Measurements from ENCODE around the gene HAVCR2.
"Not testable (repeated sequence)": the region's sequence is repeated elsewhere in the genome, so short reads cannot be mapped to it uniquely, and the experiment has no call there.

Gene HAVCR2

GRCh38 chr5:157106630-157107461 lies 2.0 kb downstream of the HAVCR2 start:
- peak; percentile 21 for DNase-seq
- in situ Hi-C loops (cut with MboI; ENCODE audit: low pct_unique_long_range_greater_than_20kb, low sequenced_read_pairs) = no loop called here

- peak; percentile 7 for DNase-seq
- in situ Hi-C loops (cut with MboI; ENCODE audit: low pct_unique_long_range_greater_than_20kb, low sequenced_read_pairs) = no loop called here
Observed at GRCh38 chr5:157100140-157100679, 8.6 kb downstream of the HAVCR2 start.

- in situ Hi-C loops (cut with MboI; ENCODE audit: low pct_unique_long_range_greater_than_20kb, low sequenced_read_pairs) = no loop called here
- no peak for DNase-seq
Observed at GRCh38 chr5:157088342-157088990, 20.4 kb downstream of the HAVCR2 start.

GRCh38 chr5:157086751-157087359 lies 22.0 kb downstream of the HAVCR2 start:
- in situ Hi-C loops (cut with MboI; ENCODE audit: low pct_unique_long_range_greater_than_20kb, low sequenced_read_pairs) = no loop called here
- DNase-seq = no peak

GRCh38 chr5:157085930-157086329 lies 22.9 kb downstream of the HAVCR2 start:
- DNase-seq = no peak
- in situ Hi-C loops (cut with MboI; ENCODE audit: low pct_unique_long_range_greater_than_20kb, low sequenced_read_pairs) = no loop called here

GRCh38 chr5:157080286-157080685 lies 28.6 kb downstream of the HAVCR2 start:
- no peak for DNase-seq
- in situ Hi-C loops (cut with MboI; ENCODE audit: low pct_unique_long_range_greater_than_20kb, low sequenced_read_pairs) = no loop called here

- in situ Hi-C loops (cut with MboI; ENCODE audit: low pct_unique_long_range_greater_than_20kb, low sequenced_read_pairs) = no loop called here
- no peak for DNase-seq
Observed at GRCh38 chr5:157076558-157076957, 32.3 kb downstream of the HAVCR2 start.

- no peak for DNase-seq
- in situ Hi-C loops (cut with MboI; ENCODE audit: low pct_unique_long_range_greater_than_20kb, low sequenced_read_pairs) = no loop called here
Observed at GRCh38 chr5:157072508-157072907, 36.3 kb downstream of the HAVCR2 start.

- in situ Hi-C loops (cut with MboI; ENCODE audit: low pct_unique_long_range_greater_than_20kb, low sequenced_read_pairs) = no loop called here
- DNase-seq = no peak
Observed at GRCh38 chr5:157069949-157070348, 38.9 kb downstream of the HAVCR2 start.

- in situ Hi-C loops (cut with MboI; ENCODE audit: low pct_unique_long_range_greater_than_20kb, low sequenced_read_pairs) = no loop called here
- no peak for DNase-seq
Observed at GRCh38 chr5:157068785-157069184, 40.1 kb downstream of the HAVCR2 start.

GRCh38 chr5:157068339-157068738 lies 40.5 kb downstream of the HAVCR2 start:
- no peak for DNase-seq
- in situ Hi-C loops (cut with MboI; ENCODE audit: low pct_unique_long_range_greater_than_20kb, low sequenced_read_pairs) = no loop called here

- no peak for DNase-seq
- in situ Hi-C loops (cut with MboI; ENCODE audit: low pct_unique_long_range_greater_than_20kb, low sequenced_read_pairs) = no loop called here
Observed at GRCh38 chr5:157067005-157067404, 41.8 kb downstream of the HAVCR2 start.

GRCh38 chr5:157066080-157066479 lies 42.8 kb downstream of the HAVCR2 start:
- no peak for DNase-seq
- in situ Hi-C loops (cut with MboI; ENCODE audit: low pct_unique_long_range_greater_than_20kb, low sequenced_read_pairs) = no loop called here

GRCh38 chr5:157063776-157064430 lies 44.9 kb downstream of the HAVCR2 start:
- DNase-seq = no peak
- in situ Hi-C loops (cut with MboI; ENCODE audit: low pct_unique_long_range_greater_than_20kb, low sequenced_read_pairs) = no loop called here

GRCh38 chr5:157059891-157060290 lies 49.0 kb downstream of the HAVCR2 start:
- in situ Hi-C loops (cut with MboI; ENCODE audit: low pct_unique_long_range_greater_than_20kb, low sequenced_read_pairs) = no loop called here
- no peak for DNase-seq

- DNase-seq = no peak
- in situ Hi-C loops (cut with MboI; ENCODE audit: low pct_unique_long_range_greater_than_20kb, low sequenced_read_pairs) = no loop called here
Observed at GRCh38 chr5:157059093-157059539, 49.7 kb downstream of the HAVCR2 start, which contains the start of gene HAVCR1. TSS of gene HAVCR1 (minus strand) at chr5:157059116. CDS start at chr5:157057943, 1,173 bp downstream.

- DNase-seq = no peak
Observed at GRCh38 chr5:157057459-157058370, 51.1 kb downstream of the HAVCR2 start.

GRCh38 chr5:157056848-157057247 lies 52.0 kb downstream of the HAVCR2 start:
- DNase-seq; in situ Hi-C loops (cut with MboI; ENCODE audit: low pct_unique_long_range_greater_than_20kb, low sequenced_read_pairs): not testable (repeated sequence)

More at GRCh38 chr5:157057459-157058370, 51.1 kb downstream of the HAVCR2 start:
- in situ Hi-C loops (cut with MboI; ENCODE audit: low pct_unique_long_range_greater_than_20kb, low sequenced_read_pairs) = no loop called here
